HCT116 (cell line): ENCODE measurements around the gene WWOX. TPM values are rescaled to one million over a fixed set of nuclear protein-coding genes. Genes with fewer than 3 reads are reported as not detected.

Experiments used
- ATAC-seq: fragments of 200-7000 bp; cut with Tn5 transposase; 2 replicates; pipeline ENCODE4 v1.9.1; 2020; ENCODE audit warnings: mild to moderate bottlenecking, moderate library complexity
- BruUV-seq: library from RNA; stranded (reverse); fragments of 400-500 nt; replicated peaks from 2 replicates; lab custom pipeline; 2021; lab: Mats Ljungman, UMichigan
- CTCF ChIA-PET: fragments of 300-600 bp; sonication (Branson Sonifier 250); formaldehyde crosslinking; loops from one replicate; lab custom pipeline; 2021; ENCODE audit warnings: antibody characterized with exemption; lab: Charles Lee
- POLR2A ChIA-PET: fragments of 300-600, 350-600 bp; sonication (Branson Sonifier 250); formaldehyde crosslinking; loops from one replicate; lab custom pipeline; 2021; ENCODE audit warnings: antibody characterized with exemption; lab: Charles Lee
- RAD21 ChIA-PET, 2 experiments: fragments of 300-600 bp; sonication (Branson Sonifier 250); formaldehyde crosslinking; loops; one replicate each; lab custom pipeline; 2023; ENCODE audit warnings: low total read pairs in 2 of 2; ENCODE audit not compliant: uncharacterized antibody in 2 of 2, unreplicated experiment in 2 of 2, low non-redundant PET in 1 of 2; lab: Charles Lee
- DNase-seq: peaks from one replicate; pipeline ENCODE4 v3.0.0-alpha.2; 2010; ENCODE audit warnings: low read depth, low spot score
- H2AFZ ChIP-seq: fragments of 200-600 bp; shearing (Covaris generic), sonication (generic); 2 replicates; pipeline ENCODE4 v1.6.1; 2017; ENCODE audit warnings: low read depth, mixed run types, mixed read lengths, antibody characterized with exemption, low read length; ENCODE audit not compliant: poor library complexity, severe bottlenecking
- H3K27ac ChIP-seq: 2 replicates; pipeline ENCODE4 v1.5.1; 2012; ENCODE audit warnings: low read depth, low read length
- H3K27me3 ChIP-seq: fragments of 200-600 bp; sonication (generic); 2 replicates; pipeline ENCODE4 v1.6.1; 2016; ENCODE audit warnings: mixed run types, low read length, mixed read lengths; ENCODE audit not compliant: insufficient read depth
- H3K36me3 ChIP-seq, 2 experiments: fragments of 200-500 bp in 1 of 2; fragments of 200-600 bp in 1 of 2; sonication (Bioruptor generic) in 1 of 2; sonication (generic) in 1 of 2; 2 replicates each; pipeline versions ENCODE4 v1.5.1 to v1.6.1; 2014 to 2016; ENCODE audit warnings: low read length in 2 of 2, inconsistent platforms in 1 of 2, mixed read lengths in 1 of 2, mixed run types in 1 of 2; ENCODE audit not compliant: insufficient read depth in 2 of 2, control insufficient read depth in 1 of 2
- H3K4me1 ChIP-seq, 2 experiments: fragments of 200-600 bp in 1 of 2; sonication (generic) in 1 of 2; 2 replicates each; pipeline versions ENCODE4 v1.5.1 to v1.6.1; 2012 to 2017; ENCODE audit warnings: low read length in 2 of 2, inconsistent platforms in 1 of 2, mild to moderate bottlenecking in 1 of 2, mixed read lengths in 1 of 2, mixed run types in 1 of 2, moderate library complexity in 1 of 2; ENCODE audit not compliant: insufficient read depth in 2 of 2, control insufficient read depth in 1 of 2
- H3K4me2 ChIP-seq: fragments of 200-600 bp; sonication (generic); 2 replicates; pipeline ENCODE4 v1.6.1; 2017; ENCODE audit warnings: mixed run types, low read length, mixed read lengths
- H3K4me3 ChIP-seq, 2 experiments: fragments of 200-600 bp in 1 of 2; sonication (generic) in 1 of 2; replicated peaks in 1 of 2; 2 replicates each; pipeline ENCODE4 v1.5.1; 2011 to 2016; ENCODE audit warnings: low read length in 2 of 2, control low read depth in 1 of 2, low read depth in 1 of 2, mild to moderate bottlenecking in 1 of 2, mixed read lengths in 1 of 2, mixed run types in 1 of 2
- H3K79me2 ChIP-seq: fragments of 200-600 bp; sonication (generic); 2 replicates; pipeline ENCODE4 v1.6.1; 2017; ENCODE audit warnings: mild to moderate bottlenecking, mixed run types, low read length, moderate library complexity, mixed read lengths; ENCODE audit not compliant: insufficient read depth
- H3K9ac ChIP-seq: fragments of 200-600 bp; sonication (generic); 2 replicates; pipeline ENCODE4 v1.6.1; 2016; ENCODE audit warnings: low read length, mixed read lengths
- H3K9me2 ChIP-seq: fragments of 200-600 bp; sonication (generic), shearing (Covaris generic); 2 replicates; pipeline ENCODE4 v1.6.1; 2017; ENCODE audit warnings: mixed run types, mild to moderate bottlenecking, moderate library complexity; ENCODE audit not compliant: insufficient read depth
- H3K9me3 ChIP-seq, 2 experiments: fragments of 200-500 bp in 1 of 2; fragments of 200-600 bp in 1 of 2; sonication (Bioruptor generic) in 1 of 2; sonication (generic) in 1 of 2; 2 replicates each; pipeline ENCODE4 v1.6.1; 2014 to 2017; ENCODE audit warnings: low read length in 2 of 2, mixed read lengths in 2 of 2, inconsistent platforms in 1 of 2, low read depth in 1 of 2, mild to moderate bottlenecking in 1 of 2, mixed run types in 1 of 2, moderate library complexity in 1 of 2; ENCODE audit not compliant: control insufficient read depth in 1 of 2, insufficient read depth in 1 of 2
- H4K20me1 ChIP-seq: fragments of 200-600 bp; sonication (generic), shearing (Covaris generic); 2 replicates; pipeline ENCODE4 v1.6.1; 2017; ENCODE audit warnings: mixed run types, mild to moderate bottlenecking, moderate library complexity; ENCODE audit not compliant: insufficient read depth
- CEBPB ChIP-seq: IDR thresholded peaks from 2 replicates; pipeline ENCODE4 v1.6.1; 2012; ENCODE audit warnings: low read depth
- EGR1 ChIP-seq: IDR thresholded peaks from 2 replicates; pipeline ENCODE4 v1.6.1; 2012; ENCODE audit warnings: low read depth
- ELF1 ChIP-seq: IDR thresholded peaks from 2 replicates; pipeline ENCODE4 v1.6.1; 2012; ENCODE audit warnings: low read depth, borderline replicate concordance
- EZH2 ChIP-seq: fragments of 200-600 bp; sonication (generic); IDR thresholded peaks from 2 replicates; pipeline ENCODE4 v1.6.1; 2017; ENCODE audit warnings: antibody characterized with exemption, mixed run types
- FOSL1 ChIP-seq: IDR thresholded peaks from 2 replicates; pipeline ENCODE4 v1.6.1; 2012; ENCODE audit warnings: low read depth
- JUND ChIP-seq: IDR thresholded peaks from 2 replicates; pipeline ENCODE4 v1.6.1; 2012
- REST ChIP-seq: IDR thresholded peaks from 2 replicates; pipeline ENCODE4 v1.6.1; 2012; ENCODE audit warnings: low read depth
- SIN3A ChIP-seq: IDR thresholded peaks from 2 replicates; pipeline ENCODE4 v1.6.1; 2012; ENCODE audit warnings: low read depth
- ZBTB33 ChIP-seq: IDR thresholded peaks from 2 replicates; pipeline ENCODE4 v1.6.1; 2011; ENCODE audit warnings: mild to moderate bottlenecking, low read length, moderate library complexity; ENCODE audit not compliant: insufficient replicate concordance; ENCODE audit errors: extremely low read depth
- ZFX ChIP-seq: fragments of 450-650 bp; IDR thresholded peaks from 2 replicates; pipeline ENCODE4 v1.6.1; 2017
- intact Hi-C: fragments of 100-400 bp; cut with micrococcal nuclease; formaldehyde crosslinking; loops from 2 replicates; pipeline ENCODE4 v1.10.0; 2022
- total RNA-seq: library from RNA; stranded (reverse); gene quantifications from one replicate; pipeline ENCODE4 v1.2.1, GENCODE V29; 2021; ENCODE audit not compliant: unreplicated experiment
- TF ChIP-seq, protein P1 (sequence below): IDR thresholded peaks from 2 replicates; pipeline ENCODE4 v1.6.1; 2012
- TF ChIP-seq, protein P2 (sequence below): IDR thresholded peaks from 2 replicates; pipeline ENCODE4 v1.6.1; 2012

The WWOX gene
- total RNA-seq, 1 experiment from 2014 or later, result 13.7 TPM

GRCh38 chr16:78192734-78193488 lies 93.5 kb downstream of the WWOX start:
- intact Hi-C loops, result no loop called here
- no peaks in the 10 kb centered on the region for H3K9me2 ChIP-seq
- POLR2A ChIA-PET, result no interaction called here
- no peak overlapping the region for H3K4me2 ChIP-seq
- no peaks in the 10 kb centered on the region for H3K4me1 ChIP-seq
- no peak for TF ChIP-seq JUND
- TF ChIP-seq ELF1, result no peak
- no peak for TF ChIP-seq ZFX
- no peak for TF ChIP-seq FOSL1
- TF ChIP-seq, protein P1, sequence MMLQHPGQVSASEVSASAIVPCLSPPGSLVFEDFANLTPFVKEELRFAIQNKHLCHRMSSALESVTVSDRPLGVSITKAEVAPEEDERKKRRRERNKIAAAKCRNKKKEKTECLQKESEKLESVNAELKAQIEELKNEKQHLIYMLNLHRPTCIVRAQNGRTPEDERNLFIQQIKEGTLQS, result no peak
- BruUV-seq, result no TSS peak
- no peak for ATAC-seq
- no peaks in the 10 kb centered on the region for H3K27me3 ChIP-seq
- CTCF ChIA-PET, result no interaction called here
- no peak overlapping the region for H3K27ac ChIP-seq
- H2AFZ ChIP-seq, result no peak overlapping the region
- DNase-seq, result no peak
- no peak overlapping the region for H3K4me3 ChIP-seq
- H3K79me2 ChIP-seq, result no peaks in the 10 kb centered on the region
- H3K9ac ChIP-seq, result no peak overlapping the region
- RAD21 ChIA-PET, result no interaction called here
- no peaks in the 10 kb centered on the region for H3K36me3 ChIP-seq
- H4K20me1 ChIP-seq, result no peaks in the 10 kb centered on the region
- no peaks in the 10 kb centered on the region for H3K9me3 ChIP-seq

- no peaks in the 10 kb centered on the region for H3K36me3 ChIP-seq
- no peaks in the 10 kb centered on the region for H3K4me1 ChIP-seq
- POLR2A ChIA-PET, result no interaction called here
- DNase-seq (no peak), ATAC-seq (no peak)
- H4K20me1 ChIP-seq, result no peaks in the 10 kb centered on the region
- RAD21 ChIA-PET, result no interaction called here
- H3K27ac ChIP-seq, result no peak overlapping the region
- no peak overlapping the region for H2AFZ ChIP-seq
- H3K27me3 ChIP-seq, result no peaks in the 10 kb centered on the region
- no peak overlapping the region for H3K4me2 ChIP-seq
- intact Hi-C loops, result no loop called here
- H3K9ac ChIP-seq, result no peak overlapping the region
- H3K9me3 ChIP-seq, result no peaks in the 10 kb centered on the region
- no peaks in the 10 kb centered on the region for H3K79me2 ChIP-seq
- no peak overlapping the region for H3K4me3 ChIP-seq
- no peaks in the 10 kb centered on the region for H3K9me2 ChIP-seq
- CTCF ChIA-PET, result no interaction called here
- BruUV-seq, result no TSS peak
- TF ChIP-seq SIN3A, result no peak
- TF ChIP-seq FOSL1, result no peak
- TF ChIP-seq ZBTB33, result no peak
- no peak for TF ChIP-seq REST
- no peak for TF ChIP-seq EZH2
- TF ChIP-seq CEBPB, result no peak
- no peak for TF ChIP-seq JUND
- no peak for TF ChIP-seq EGR1
- TF ChIP-seq, protein P2, sequence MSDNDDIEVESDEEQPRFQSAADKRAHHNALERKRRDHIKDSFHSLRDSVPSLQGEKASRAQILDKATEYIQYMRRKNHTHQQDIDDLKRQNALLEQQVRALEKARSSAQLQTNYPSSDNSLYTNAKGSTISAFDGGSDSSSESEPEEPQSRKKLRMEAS, result no peak
Observed at GRCh38 chr16:78194948-78195347, 95.5 kb downstream of the WWOX start.
